Neural crest cell (in vitro differentiated cells): ENCODE results near the gene TBC1D10A. TPM values are rescaled to one million over a fixed set of nuclear protein-coding genes. Genes with fewer than 3 reads are reported as not detected.

Experiments
- DNase-seq: peaks from one replicate; pipeline ENCODE4 v3.0.0; 2021; ENCODE audit warnings: low read depth, mixed read lengths, low spot score
- H3K27ac Mint-ChIP-seq: one replicate; pipeline ENCODE4 v1.8.0; 2021; ENCODE audit warnings: mild to moderate bottlenecking, mixed read lengths; ENCODE audit not compliant: unreplicated experiment
- H3K27me3 Mint-ChIP-seq: 2 replicates; pipeline ENCODE4 v1.8.0; 2021; ENCODE audit warnings: low read depth, mild to moderate bottlenecking, mixed read lengths
- H3K36me3 Mint-ChIP-seq: 2 replicates; pipeline ENCODE4 v1.8.0; 2021; ENCODE audit warnings: low read depth, mild to moderate bottlenecking, mixed read lengths
- H3K4me1 Mint-ChIP-seq: 2 replicates; pipeline ENCODE4 v1.8.0; 2021; ENCODE audit warnings: mixed read lengths
- H3K4me3 Mint-ChIP-seq: one replicate; pipeline ENCODE4 v1.8.0; 2021; ENCODE audit warnings: mild to moderate bottlenecking, mixed read lengths
- H3K9me3 Mint-ChIP-seq: 2 replicates; pipeline ENCODE4 v1.8.0; 2021; ENCODE audit warnings: mixed read lengths
- total RNA-seq: library from RNA; stranded (reverse); gene quantifications from 2 replicates; pipeline ENCODE4 v1.2.1, GENCODE V29; 2021
- TF ChIP-seq, protein P1 (sequence below): fragments of 200-600 bp; sonication (generic); conservative IDR thresholded peaks from 2 replicates; pipeline ENCODE4 v1.5.0; 2021; ENCODE audit warnings: antibody characterized with exemption, mild to moderate bottlenecking

Gene TBC1D10A
- total RNA-seq, 1 donor from 2014 or later: 8.5 TPM

- Mint-ChIP-seq H3K4me3 (no peak overlapping the region), H3K27ac (no peak overlapping the region), H3K36me3 (no peaks in the 10 kb centered on the region), H3K27me3 (no peaks in the 10 kb centered on the region), H3K9me3 (no peaks in the 10 kb centered on the region), H3K4me1 (peaks cover 16% of the 10 kb centered on the region)
- DNase-seq: no peak
- TF ChIP-seq, protein P1, sequence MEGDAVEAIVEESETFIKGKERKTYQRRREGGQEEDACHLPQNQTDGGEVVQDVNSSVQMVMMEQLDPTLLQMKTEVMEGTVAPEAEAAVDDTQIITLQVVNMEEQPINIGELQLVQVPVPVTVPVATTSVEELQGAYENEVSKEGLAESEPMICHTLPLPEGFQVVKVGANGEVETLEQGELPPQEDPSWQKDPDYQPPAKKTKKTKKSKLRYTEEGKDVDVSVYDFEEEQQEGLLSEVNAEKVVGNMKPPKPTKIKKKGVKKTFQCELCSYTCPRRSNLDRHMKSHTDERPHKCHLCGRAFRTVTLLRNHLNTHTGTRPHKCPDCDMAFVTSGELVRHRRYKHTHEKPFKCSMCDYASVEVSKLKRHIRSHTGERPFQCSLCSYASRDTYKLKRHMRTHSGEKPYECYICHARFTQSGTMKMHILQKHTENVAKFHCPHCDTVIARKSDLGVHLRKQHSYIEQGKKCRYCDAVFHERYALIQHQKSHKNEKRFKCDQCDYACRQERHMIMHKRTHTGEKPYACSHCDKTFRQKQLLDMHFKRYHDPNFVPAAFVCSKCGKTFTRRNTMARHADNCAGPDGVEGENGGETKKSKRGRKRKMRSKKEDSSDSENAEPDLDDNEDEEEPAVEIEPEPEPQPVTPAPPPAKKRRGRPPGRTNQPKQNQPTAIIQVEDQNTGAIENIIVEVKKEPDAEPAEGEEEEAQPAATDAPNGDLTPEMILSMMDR: no peak
These were observed 14.7 kb downstream of the TBC1D10A start for GRCh38 chr22:30312053-30312452.

DNA sequence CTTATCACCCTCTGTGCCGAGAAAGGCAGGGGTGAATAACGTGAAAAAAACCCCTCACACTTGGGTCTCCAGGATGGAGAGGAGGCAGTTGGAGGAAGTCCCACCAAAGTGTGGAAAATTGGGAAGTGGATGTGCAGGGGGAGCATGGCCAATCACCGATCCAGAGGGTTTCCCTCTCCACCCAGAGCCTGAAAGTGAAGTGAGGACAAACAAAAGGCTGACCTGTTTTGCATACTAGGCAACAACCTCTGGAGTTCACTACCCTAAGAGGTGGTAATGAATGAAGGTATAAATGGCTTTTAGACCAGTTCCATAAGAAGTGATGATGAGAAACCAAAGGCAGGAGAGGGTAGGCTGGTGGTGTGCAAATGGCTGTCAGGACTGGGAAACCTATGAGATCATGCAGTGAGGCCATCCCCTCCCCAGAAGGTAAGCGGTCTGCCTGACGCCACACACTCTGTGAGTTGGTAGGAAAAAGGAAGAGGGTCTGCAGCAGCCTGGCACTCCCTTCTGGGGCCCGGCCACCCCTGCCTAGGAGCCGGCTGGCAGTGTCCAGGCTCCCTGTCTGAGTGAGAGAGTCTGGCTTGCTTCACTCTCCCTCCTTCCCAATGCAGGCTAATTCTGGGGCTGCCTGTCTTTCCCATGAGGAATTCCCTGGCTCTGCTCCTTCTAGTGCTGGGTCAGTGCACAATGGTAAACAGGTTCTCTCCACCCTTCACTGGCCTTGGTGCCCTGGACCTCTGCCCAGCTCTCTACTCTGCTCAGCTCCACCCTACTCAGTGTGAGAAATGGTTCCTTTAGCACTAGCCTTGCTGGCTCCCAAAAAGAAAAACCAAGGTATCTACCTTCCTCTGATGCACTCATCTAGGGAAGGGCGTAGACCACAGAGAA is 15.6 kb downstream of the TBC1D10A start:
- H3K36me3 Mint-ChIP-seq: no peaks in the 10 kb centered on the region
- no peaks in the 10 kb centered on the region for H3K9me3 Mint-ChIP-seq
- no peak overlapping the region for H3K4me3 Mint-ChIP-seq
- TF ChIP-seq, protein P1: no peak
- peak overlapping the region; percentile 32 for H3K27ac Mint-ChIP-seq
- no peak for DNase-seq
- H3K27me3 Mint-ChIP-seq: no peaks in the 10 kb centered on the region
- H3K4me1 Mint-ChIP-seq: peaks cover 16% of the 10 kb centered on the region

DNA sequence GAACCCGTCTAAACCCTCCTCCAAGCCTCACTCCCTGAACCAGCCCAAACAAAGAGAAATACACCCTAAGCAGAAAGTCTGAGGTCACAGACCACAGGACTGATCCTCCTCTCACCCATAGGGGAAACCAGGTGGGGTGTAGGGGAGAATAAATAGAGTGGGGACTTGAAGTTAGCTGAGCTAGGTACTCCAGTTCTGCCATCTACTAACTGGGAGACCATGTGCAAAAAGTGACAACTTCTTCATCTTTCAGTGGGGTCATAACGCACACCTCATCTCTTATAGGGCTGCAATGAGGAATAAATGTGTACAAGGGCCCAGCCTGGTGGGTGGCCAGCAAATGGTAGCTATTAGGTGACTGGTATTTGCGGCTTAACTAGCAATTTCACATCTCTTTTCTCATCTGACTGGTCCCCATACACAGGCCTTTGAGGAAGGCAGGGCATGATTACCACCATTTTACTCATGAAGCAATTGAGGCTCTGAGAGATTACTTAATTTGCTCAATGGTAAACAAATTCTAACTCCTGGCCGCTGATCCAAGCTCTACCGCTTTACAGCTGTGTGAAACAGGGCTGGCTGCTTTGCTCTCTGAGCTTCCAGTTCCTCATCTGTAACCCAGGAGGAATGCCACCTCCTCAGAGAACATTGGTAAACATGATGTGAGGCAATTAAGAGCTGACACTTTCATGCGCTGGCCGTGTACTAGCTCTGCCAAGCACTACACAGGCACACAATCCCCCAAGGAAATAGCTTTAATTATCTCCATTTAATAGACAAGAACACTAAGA is 16.6 kb downstream of the TBC1D10A start:
- no peaks in the 10 kb centered on the region for H3K27me3 Mint-ChIP-seq
- TF ChIP-seq, protein P1: no peak
- no peaks in the 10 kb centered on the region for H3K9me3 Mint-ChIP-seq
- DNase-seq: no peak
- H3K4me1 Mint-ChIP-seq: peaks cover 23% of the 10 kb centered on the region
- H3K36me3 Mint-ChIP-seq: no peaks in the 10 kb centered on the region
- no peak overlapping the region for H3K4me3 Mint-ChIP-seq
- H3K27ac Mint-ChIP-seq: peak overlapping the region; percentile 46

DNA sequence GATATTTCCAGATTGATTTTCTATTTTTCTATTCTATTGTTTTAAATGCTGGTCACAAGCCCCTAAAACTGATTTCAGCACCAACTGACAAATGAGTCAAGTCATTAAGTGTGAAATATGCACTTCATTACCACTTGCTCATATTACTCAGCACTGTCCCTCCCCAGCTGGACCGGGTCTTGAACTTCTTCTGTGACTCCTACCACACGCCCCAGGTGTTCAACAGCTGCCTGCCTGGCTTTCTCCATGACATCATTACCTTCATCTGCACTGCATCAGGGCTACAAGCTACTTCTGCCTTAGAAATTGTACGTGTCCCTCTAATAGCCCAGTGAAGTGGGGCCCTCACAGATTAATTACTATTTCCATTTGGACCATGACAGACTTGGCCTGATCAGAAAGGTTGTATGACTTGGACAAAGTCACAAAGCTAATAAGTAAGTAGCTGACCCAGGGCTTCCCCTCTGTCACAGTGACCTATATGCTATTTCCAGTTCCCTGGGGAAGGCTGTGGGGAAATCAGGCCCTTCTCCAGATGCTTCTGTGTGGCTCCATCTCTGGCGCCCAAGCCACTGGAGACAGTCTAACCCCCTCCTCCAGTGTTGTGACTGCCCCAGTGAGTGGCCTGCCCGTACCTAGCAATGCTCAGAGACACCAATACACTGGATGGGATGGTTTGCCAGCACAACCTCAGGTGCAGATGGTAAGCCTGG is 18.1 kb downstream of the TBC1D10A start:
- H3K36me3 Mint-ChIP-seq: no peaks in the 10 kb centered on the region
- peaks cover 23% of the 10 kb centered on the region for H3K4me1 Mint-ChIP-seq
- no peaks in the 10 kb centered on the region for H3K27me3 Mint-ChIP-seq
- H3K27ac Mint-ChIP-seq: no peak overlapping the region
- H3K9me3 Mint-ChIP-seq: no peaks in the 10 kb centered on the region
- no peak for DNase-seq
- TF ChIP-seq, protein P1: no peak
- no peak overlapping the region for H3K4me3 Mint-ChIP-seq

- no peak for DNase-seq
- TF ChIP-seq, protein P1: no peak
- no peak overlapping the region for H3K27ac Mint-ChIP-seq
These were observed 18.6 kb downstream of the TBC1D10A start for GRCh38 chr22:30308093-30308492.

More at GRCh38 chr22:30308093-30308492, 18.6 kb downstream of the TBC1D10A start:
- H3K36me3 Mint-ChIP-seq: no peaks in the 10 kb centered on the region
- no peak overlapping the region for H3K4me3 Mint-ChIP-seq
- no peaks in the 10 kb centered on the region for H3K27me3 Mint-ChIP-seq
- peaks cover 23% of the 10 kb centered on the region for H3K4me1 Mint-ChIP-seq
- no peaks in the 10 kb centered on the region for H3K9me3 Mint-ChIP-seq
